ENCODE data around the gene GPR45.
A peak's percentile ranks its signal among the peaks of the same experiment; 100 is the strongest.

The GPR45 gene

GRCh38 chr2:105255979-105256378 is 14.4 kb downstream of the GPR45 start:
- no peak for TF ChIP-seq CTCF (IDR thresholded peaks at IDR 0.05; ENCODE audit: unreplicated experiment in 3 of 3)
- H3K4me3 Mint-ChIP-seq = no peak overlapping the region
- peaks cover 6% of the 10 kb centered on the region for H3K27me3 Mint-ChIP-seq (ENCODE audit: low read depth)
- peaks cover 3% of the 10 kb centered on the region for H3K4me1 Mint-ChIP-seq
- H3K27ac Mint-ChIP-seq = no peak overlapping the region
- peaks cover 2% of the 10 kb centered on the region for H3K9me3 Mint-ChIP-seq
- H3K36me3 Mint-ChIP-seq (ENCODE audit: low read depth) = no peaks in the 10 kb centered on the region

DNA sequence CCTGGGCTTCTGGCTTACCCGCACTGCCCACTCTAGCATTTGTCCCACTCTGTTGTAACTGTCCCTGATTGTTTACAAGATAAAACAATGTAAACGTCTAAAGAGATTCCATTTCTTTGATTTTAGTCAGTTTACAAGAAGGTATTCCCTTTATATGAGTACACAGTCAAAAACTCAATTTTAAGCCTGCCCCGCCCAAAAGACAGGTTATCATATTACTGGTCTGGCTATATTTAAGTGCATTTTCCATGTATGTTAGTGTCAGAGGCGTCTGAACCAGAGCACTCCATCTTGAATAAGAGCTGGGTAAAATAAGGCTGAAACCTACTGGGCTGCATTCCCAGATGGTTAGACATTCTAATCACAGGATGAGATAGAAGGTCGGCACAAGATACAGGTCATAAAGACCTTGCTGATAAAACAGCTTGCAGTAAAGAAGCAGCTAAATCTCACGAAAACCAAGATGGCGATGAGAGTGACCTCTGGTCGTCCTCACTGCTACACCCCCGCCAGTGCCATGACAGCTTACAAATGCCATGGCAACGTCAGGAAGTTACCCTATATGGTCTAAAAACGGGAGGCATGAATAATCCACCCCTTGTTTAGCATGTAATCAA is 15.0 kb downstream of the GPR45 start:
- no peak overlapping the region for H3K4me3 Mint-ChIP-seq
- no peak overlapping the region for H3K27ac Mint-ChIP-seq
- H3K9me3 Mint-ChIP-seq = peaks cover 2% of the 10 kb centered on the region
- no peak for TF ChIP-seq CTCF (IDR thresholded peaks at IDR 0.05; ENCODE audit: unreplicated experiment in 3 of 3)
- peaks cover 9% of the 10 kb centered on the region for H3K27me3 Mint-ChIP-seq (ENCODE audit: low read depth)
- peaks cover 8% of the 10 kb centered on the region for H3K4me1 Mint-ChIP-seq
- H3K36me3 Mint-ChIP-seq (ENCODE audit: low read depth) = no peaks in the 10 kb centered on the region

- no peaks in the 10 kb centered on the region for H3K9me3 Mint-ChIP-seq
- H3K27ac Mint-ChIP-seq = no peak overlapping the region
- H3K36me3 Mint-ChIP-seq (ENCODE audit: low read depth) = peaks cover 7% of the 10 kb centered on the region
- H3K27me3 Mint-ChIP-seq (ENCODE audit: low read depth) = peaks cover 9% of the 10 kb centered on the region
- no peak for TF ChIP-seq CTCF (IDR thresholded peaks at IDR 0.05; ENCODE audit: unreplicated experiment in 3 of 3)
- H3K4me1 Mint-ChIP-seq = peaks cover 17% of the 10 kb centered on the region
- H3K4me3 Mint-ChIP-seq = no peak overlapping the region
Observed at GRCh38 chr2:105257981-105258380, 16.4 kb downstream of the GPR45 start.

- Mint-ChIP-seq H3K4me3 (no peak overlapping the region), H3K9me3 (no peaks in the 10 kb centered on the region), H3K27ac (no peak overlapping the region)
Observed at GRCh38 chr2:105258835-105259350, 17.4 kb downstream of the GPR45 start.

GRCh38 chr2:105261061-105261460 is 19.5 kb downstream of the GPR45 start:
- peaks cover 9% of the 10 kb centered on the region for H3K27me3 Mint-ChIP-seq (ENCODE audit: low read depth)
- peak overlapping the region in 2 of 3 experiments; percentile 29 to 70 for H3K27ac Mint-ChIP-seq
- H3K4me1 Mint-ChIP-seq = peaks cover 22% of the 10 kb centered on the region

More at GRCh38 chr2:105258835-105259350, 17.4 kb downstream of the GPR45 start:
- H3K4me1 Mint-ChIP-seq = peaks cover 22% of the 10 kb centered on the region
- no peak for TF ChIP-seq CTCF (IDR thresholded peaks at IDR 0.05; ENCODE audit: unreplicated experiment in 3 of 3)
- H3K36me3 Mint-ChIP-seq (ENCODE audit: low read depth) = peaks cover 11% of the 10 kb centered on the region
- peaks cover 9% of the 10 kb centered on the region for H3K27me3 Mint-ChIP-seq (ENCODE audit: low read depth)

More at GRCh38 chr2:105261061-105261460, 19.5 kb downstream of the GPR45 start:
- Mint-ChIP-seq H3K4me3 (no peak overlapping the region), H3K9me3 (no peaks in the 10 kb centered on the region), H3K36me3 (ENCODE audit: low read depth) (peaks cover 25% of the 10 kb centered on the region)
- no peak for TF ChIP-seq CTCF (IDR thresholded peaks at IDR 0.05; ENCODE audit: unreplicated experiment in 3 of 3)

All from nephron (organoid).